ENCODE data around the gene TP53BP2.
"Not testable (repeated sequence)": the region's sequence is repeated elsewhere in the genome, so short reads cannot be mapped to it uniquely, and the experiment has no call there.

Gene TP53BP2

GRCh38 chr1:223845810-223846682 lies at the start of gene TP53BP2:
TSS of gene TP53BP2 (minus strand) at chr1:223845947. CDS start at chr1:223845680, 267 bp downstream.
- DNase-seq, result peak; percentile 94

GRCh38 chr1:223890494-223890893 lies 44.7 kb upstream of the TP53BP2 start:
- not testable (repeated sequence) for DNase-seq

GRCh38 chr1:223889319-223889718 lies 43.6 kb upstream of the TP53BP2 start:
- DNase-seq, result not testable (repeated sequence)

- peak; percentile 71 for DNase-seq
Observed at GRCh38 chr1:223887747-223888418, 42.1 kb upstream of the TP53BP2 start.

GRCh38 chr1:223886516-223886921 lies 40.8 kb upstream of the TP53BP2 start:
- no peak for DNase-seq

- no peak for DNase-seq
Observed at GRCh38 chr1:223885614-223886013, 39.9 kb upstream of the TP53BP2 start.

- DNase-seq, result no peak
Observed at GRCh38 chr1:223878598-223879325, 33.0 kb upstream of the TP53BP2 start.

- no peak for DNase-seq
Observed at GRCh38 chr1:223877804-223878203, 32.1 kb upstream of the TP53BP2 start.

GRCh38 chr1:223876590-223876989 lies 30.8 kb upstream of the TP53BP2 start:
- no peak for DNase-seq

GRCh38 chr1:223873044-223873443 lies 27.3 kb upstream of the TP53BP2 start:
- DNase-seq, result no peak

- no peak for DNase-seq
Observed at GRCh38 chr1:223872308-223872901, 26.7 kb upstream of the TP53BP2 start.

- peak; percentile 82 for DNase-seq
Observed at GRCh38 chr1:223870617-223871574, 25.1 kb upstream of the TP53BP2 start.

- not testable (repeated sequence) for DNase-seq
Observed at GRCh38 chr1:223864599-223865368, 19.0 kb upstream of the TP53BP2 start.

GRCh38 chr1:223864084-223864483 lies 18.3 kb upstream of the TP53BP2 start:
- DNase-seq, result no peak

- no peak for DNase-seq
Observed at GRCh38 chr1:223861904-223862303, 16.2 kb upstream of the TP53BP2 start.

- no peak for DNase-seq
Observed at GRCh38 chr1:223860051-223860622, 14.4 kb upstream of the TP53BP2 start.

- no peak for DNase-seq
Observed at GRCh38 chr1:223859058-223859457, 13.3 kb upstream of the TP53BP2 start.

GRCh38 chr1:223856386-223856785 lies 10.6 kb upstream of the TP53BP2 start:
- DNase-seq, result no peak

GRCh38 chr1:223853748-223854147 lies 8.0 kb upstream of the TP53BP2 start:
- DNase-seq, result no peak

GRCh38 chr1:223853275-223853674 lies 7.5 kb upstream of the TP53BP2 start:
- no peak for DNase-seq

GRCh38 chr1:223852337-223852736 lies 6.6 kb upstream of the TP53BP2 start:
- no peak for DNase-seq

Data from suppressor macrophage treated with lipopolysaccharide for 4 hours (primary cell).